A673 (cell line): ENCODE results near the gene MBOAT7.
"Not testable (repeated sequence)": the region's sequence is repeated elsewhere in the genome, so short reads cannot be mapped to it uniquely, and the experiment has no call there.

ENCODE experiments used
- EZH2 ChIP-seq: fragments of 200-600 bp; sonication (generic); IDR thresholded peaks from 2 replicates; pipeline ENCODE4 v1.6.1; 2017; ENCODE audit warnings: borderline replicate concordance, low read depth, mild to moderate bottlenecking, mixed read lengths, antibody characterized with exemption, low read length; ENCODE audit not compliant: poor library complexity, severe bottlenecking
- TF ChIP-seq, protein P1 (sequence below): fragments of 300-800, 200-600 bp; sonication (generic); conservative IDR thresholded peaks from 2 replicates; pipeline ENCODE4 v1.5.1; 2017; ENCODE audit warnings: low read depth, mild to moderate bottlenecking, antibody characterized with exemption, low read length, moderate library complexity, mixed read lengths

- TF ChIP-seq EZH2 = not testable (repeated sequence)
- TF ChIP-seq, protein P1, sequence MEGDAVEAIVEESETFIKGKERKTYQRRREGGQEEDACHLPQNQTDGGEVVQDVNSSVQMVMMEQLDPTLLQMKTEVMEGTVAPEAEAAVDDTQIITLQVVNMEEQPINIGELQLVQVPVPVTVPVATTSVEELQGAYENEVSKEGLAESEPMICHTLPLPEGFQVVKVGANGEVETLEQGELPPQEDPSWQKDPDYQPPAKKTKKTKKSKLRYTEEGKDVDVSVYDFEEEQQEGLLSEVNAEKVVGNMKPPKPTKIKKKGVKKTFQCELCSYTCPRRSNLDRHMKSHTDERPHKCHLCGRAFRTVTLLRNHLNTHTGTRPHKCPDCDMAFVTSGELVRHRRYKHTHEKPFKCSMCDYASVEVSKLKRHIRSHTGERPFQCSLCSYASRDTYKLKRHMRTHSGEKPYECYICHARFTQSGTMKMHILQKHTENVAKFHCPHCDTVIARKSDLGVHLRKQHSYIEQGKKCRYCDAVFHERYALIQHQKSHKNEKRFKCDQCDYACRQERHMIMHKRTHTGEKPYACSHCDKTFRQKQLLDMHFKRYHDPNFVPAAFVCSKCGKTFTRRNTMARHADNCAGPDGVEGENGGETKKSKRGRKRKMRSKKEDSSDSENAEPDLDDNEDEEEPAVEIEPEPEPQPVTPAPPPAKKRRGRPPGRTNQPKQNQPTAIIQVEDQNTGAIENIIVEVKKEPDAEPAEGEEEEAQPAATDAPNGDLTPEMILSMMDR = not testable (repeated sequence)
These were observed 35.2 kb upstream of the MBOAT7 start for GRCh38 chr19:54224619-54225018.
